GM21381 (cell line): ENCODE results near the gene NACC2.
"Not testable (repeated sequence)": the region's sequence is repeated elsewhere in the genome, so short reads cannot be mapped to it uniquely, and the experiment has no call there.

Experiments used
- ATAC-seq: cut with Tn5 transposase; IDR thresholded peaks from one replicate; pipeline ENCODE4 v1.9.1; 2021; ENCODE audit warnings: mild to moderate bottlenecking, moderate library complexity; ENCODE audit not compliant: unreplicated experiment

Gene NACC2

DNA sequence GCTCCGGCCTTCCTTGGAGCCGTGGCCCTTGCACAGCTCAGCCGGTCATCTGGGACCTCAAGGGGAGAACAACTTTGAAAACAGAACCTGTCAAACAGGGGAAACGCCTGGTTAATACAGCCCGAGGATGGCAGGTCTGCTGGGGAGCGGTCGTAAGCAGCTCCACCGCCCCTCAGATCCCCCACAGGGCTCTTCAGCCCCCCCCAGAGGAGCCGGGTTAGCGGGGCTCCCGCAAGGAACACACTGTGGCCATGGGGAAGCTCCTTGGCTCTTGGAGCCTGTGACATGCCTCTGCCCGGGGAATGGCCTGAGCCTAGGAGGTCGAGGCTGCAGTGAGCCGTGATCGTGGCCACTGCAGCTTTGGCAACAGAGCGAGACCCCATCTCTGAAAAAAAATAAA is 16.8 kb upstream of the NACC2 start:
- no peak for ATAC-seq

DNA sequence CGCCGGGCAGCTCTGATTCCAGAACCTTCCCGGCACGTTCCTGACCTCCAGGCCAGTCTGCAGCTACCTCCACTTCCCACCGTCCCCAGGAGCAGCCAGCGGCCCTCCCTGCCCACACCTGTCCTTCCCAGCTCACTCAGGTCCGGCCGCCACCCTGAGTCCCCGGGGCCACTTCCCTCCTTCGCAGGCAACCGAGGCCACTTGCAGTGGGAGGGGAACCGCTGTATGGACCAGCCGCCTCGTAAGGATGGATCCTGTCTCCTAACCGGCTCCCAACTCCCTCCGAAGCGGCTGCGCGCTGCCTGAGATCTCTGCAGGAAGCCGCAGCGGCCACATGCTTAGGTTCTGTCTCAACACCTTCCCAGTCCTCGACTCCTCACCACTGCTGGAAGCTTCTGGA is 16.1 kb upstream of the NACC2 start:
- no peak for ATAC-seq

DNA sequence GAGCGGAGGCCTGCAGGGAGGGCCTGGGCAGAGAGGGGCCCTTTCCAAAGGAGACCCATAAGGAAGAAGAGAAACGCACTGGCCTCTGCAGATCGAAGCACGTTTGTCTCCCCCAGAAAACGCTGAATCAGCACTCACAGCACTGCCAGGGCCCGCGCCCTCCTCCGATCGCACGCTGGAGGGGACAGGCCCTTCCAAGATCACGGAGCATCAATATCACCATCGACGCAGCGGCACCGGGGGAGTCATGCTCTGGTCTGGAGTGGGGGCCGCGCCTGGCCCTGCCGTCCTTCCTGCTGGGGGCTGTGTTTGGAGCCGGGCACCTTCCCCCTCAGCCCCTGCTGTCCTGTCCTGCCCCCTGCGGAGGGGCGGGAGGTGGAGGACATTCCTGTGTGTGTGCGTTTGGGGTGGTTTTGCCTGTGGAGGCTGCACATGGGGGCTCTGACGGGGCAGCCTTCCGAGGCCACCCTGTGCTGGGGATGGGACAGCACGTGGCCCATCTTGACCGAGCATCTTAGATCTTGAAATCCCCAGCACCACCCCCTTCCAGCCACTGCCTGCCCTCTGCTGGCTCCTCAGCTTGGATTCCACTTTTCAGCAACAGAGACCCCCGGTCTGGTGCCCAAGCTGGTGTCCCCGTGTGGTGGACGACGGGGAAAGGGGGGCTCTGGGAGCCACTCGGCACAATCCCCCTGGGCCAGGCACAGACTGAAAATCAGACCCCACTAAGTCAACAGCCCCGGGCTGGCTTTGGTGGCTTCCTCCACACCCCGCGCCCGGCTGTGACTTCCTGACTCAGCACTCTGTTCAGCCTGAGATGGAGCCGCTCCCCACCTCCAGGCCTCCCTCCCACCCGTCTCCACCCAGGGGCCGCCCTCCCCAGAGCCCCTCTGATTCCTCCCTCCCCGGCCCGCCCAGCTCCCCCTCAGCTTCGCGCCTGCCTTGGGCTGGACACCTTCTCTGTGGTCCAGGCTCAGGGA is 15.3 kb upstream of the NACC2 start:
- peak; percentile 4 for ATAC-seq

DNA sequence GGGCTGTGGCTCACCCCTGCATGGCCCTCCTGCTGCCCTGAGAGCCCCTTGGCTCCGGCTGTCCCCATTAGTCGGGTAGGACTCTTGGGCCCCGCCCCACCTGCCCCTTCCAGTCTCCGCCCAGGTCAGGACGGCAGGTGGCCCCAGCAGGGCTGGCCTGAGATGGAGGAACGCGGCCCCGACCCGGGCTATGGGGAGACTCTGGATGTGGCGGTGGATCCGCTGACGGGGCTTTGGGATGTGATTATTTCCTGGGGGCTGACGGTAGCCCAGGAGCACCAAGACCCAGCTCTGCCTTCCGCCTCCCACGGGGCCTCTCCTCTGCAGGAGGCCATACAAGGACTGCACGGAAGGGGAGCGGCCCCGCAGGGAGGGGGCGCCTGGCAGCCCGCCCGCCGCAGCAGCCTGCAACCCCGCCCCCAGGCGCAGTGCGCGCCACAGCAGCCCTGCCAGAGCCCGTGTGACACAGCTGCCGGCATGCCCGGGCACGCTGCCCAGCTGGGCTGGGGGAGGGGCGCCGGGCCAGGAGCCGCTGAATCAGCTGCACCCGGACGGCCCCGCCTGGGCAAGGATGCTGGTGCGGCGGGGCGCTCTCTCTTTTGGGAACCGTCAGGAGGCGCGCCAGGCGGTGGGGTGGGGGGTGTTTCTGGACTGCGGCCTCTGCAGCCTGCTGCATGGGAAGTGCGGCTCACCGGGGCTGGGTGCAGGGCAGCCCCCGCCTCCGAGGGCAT is 14.4 kb upstream of the NACC2 start:
- ATAC-seq: peak; percentile 72

DNA sequence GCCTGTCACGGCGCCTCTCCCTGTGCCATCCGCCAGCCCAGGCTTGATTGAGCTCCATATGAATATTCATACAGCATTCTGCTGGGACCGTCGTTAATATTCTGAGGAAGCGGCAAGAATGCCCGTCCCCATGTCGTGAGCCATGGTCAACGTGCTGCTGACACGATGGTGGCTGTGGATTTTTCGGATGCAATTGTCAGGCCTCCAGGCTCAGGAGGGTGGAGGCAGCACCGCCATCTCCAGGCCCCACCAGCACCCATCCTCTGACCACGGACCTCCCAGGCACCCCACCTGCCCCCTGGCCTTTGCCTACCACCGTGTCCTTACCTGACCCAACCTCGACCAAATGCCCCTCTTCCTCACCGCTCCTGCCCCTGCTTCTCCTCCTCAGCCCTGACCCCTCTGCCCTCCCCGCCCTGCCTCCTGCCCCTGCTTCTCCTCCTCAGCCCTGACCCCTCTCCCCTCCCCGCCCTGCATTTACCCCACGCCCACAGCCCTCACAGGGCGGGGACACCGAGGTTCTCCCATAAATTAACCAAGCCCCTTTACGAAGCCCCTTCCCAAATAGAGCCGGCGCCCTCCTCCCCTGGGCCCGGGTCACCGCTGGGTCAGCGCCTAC is 13.7 kb upstream of the NACC2 start:
- ATAC-seq: no peak

DNA sequence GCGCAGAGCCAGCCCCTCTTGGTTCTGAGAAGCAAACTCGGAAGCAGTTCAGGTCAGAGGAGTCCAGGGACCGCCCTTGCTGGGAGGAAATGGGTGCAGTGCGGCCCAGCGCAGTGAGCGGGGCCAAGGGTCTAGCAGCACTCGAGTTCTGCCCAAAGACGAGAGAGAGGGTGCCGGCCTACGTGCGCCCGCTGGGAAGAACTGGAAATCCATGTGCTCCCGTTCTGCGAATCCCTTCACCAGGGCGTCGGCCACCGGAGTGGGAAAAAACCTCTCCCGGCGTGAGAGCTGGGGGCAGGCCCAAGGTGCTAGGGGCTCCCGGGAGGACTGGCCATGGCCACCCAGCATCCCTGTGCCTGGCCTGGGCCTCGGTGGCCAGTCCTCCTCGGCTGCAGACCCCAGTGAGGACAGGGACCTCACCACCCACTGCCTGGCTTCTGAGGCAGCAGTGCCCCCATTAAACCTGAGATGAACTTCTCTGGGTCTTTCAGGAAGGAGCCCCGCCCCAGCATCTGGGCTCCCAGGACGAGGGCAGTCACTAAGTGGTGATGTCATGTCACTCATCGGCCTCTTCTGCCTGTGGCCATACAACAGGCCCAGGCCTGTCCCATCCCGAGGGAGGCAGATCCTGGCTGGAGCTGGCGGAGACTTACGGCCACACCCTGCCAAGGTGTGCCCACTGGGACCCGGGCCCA is 13.0 kb upstream of the NACC2 start:
- ATAC-seq: no peak

DNA sequence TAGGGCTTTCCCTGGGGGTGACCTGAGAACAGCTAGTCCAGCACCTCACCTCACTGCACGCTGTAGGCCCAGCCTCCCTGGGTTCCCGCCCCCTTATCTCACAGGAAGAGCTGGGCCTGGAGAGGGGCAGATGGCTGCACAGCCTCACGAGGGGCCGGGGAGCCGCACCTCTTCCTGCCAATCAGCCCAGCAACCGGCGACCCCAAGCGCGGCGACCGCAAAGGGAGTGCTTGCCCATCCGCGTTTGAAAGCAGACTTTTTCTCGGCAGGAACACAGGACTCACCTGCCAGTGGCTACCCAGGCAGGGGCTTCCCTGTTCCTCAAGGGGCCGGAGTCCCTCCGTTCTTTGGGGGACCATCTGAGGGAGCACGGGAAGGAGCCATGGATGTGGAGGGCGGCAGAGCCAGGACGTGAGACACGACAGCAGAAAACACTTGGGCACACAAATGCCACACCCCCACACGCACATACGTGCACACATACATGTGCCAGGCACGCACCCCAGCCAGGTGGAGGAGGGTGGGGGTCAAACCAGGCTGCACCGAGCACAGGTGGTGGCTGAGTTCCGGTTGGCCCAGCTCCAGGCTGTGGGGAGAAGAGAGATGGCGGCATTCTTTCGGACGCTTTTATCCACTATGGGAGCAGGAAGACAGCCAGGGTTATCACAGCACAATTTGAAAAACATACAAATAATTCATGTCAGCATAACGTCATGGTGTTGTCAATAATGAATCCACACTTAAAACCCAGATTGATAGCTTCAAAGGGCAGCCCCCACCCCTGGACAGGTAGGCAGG is 12.3 kb upstream of the NACC2 start:
- ATAC-seq: no peak

DNA sequence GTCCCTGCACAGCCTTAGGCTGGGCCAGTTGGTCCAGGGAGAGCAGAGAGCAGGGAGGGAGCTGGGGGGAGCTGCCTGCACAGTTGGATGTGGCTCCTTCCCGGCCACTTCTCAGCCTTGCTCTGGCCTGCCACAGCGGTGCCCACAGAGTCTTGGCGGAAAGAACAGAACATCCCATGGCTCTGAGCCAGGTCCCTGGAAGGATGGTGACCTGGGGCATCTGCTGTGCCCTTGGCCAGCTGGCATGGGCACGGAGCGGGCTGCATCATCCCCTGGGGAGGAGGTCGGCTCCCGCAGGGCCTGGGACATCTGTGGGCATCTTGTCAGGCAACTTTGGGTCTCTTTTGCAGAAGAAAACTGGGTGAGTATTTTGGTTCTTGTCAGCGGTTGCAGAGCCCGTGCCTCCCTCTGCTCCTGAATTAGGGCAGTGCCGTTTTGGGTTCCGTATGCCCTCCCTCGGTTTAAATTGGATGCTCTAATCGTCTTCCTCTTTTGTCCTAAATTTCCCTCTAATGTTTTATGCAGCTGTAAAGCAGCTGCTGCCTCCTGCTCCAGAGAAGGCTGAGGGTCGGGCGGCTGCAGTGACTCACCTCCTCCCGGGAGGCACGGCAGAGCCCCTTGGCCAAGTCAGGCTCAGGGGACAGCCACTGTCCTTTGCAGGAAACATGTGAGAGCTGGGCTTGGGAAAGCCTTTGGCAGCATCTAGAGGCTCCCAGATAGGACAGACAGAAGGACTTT is 10.5 kb upstream of the NACC2 start:
- no peak for ATAC-seq

DNA sequence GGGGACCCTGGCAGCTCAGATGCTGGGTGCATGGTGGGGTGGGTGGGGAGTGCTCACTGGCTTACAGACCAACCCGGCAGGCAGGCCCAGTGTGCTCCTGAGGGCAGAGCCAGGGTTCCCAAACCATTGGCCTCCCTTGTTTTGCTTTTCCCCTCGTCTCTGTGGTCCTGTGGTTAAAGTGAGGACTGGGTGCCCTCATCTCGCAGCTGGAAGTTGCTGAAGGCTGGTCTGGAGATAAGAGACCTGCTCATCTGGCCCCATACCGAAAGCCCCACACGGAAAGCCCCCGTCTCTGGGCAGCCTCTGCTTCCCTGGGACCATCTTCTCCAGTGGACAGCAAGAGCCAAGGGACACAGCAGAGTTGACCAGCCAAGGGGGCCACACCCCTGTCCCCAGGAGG is 9.8 kb upstream of the NACC2 start:
- no peak for ATAC-seq

DNA sequence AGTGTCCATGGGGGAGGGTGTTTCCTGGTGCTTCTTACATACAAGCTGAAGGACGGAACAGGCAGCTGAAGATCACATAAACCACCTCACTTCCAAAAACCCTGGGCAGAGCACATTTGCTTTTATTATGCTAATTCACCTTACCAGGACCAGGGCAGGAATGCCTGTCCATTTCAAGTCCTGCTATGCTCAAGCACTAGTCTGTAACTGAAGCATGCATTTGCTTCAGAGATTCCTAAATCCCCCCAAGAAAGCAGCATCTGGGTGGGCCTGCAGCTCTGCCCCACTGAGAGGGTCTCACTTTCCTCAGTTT is 9.4 kb upstream of the NACC2 start:
- no peak for ATAC-seq

DNA sequence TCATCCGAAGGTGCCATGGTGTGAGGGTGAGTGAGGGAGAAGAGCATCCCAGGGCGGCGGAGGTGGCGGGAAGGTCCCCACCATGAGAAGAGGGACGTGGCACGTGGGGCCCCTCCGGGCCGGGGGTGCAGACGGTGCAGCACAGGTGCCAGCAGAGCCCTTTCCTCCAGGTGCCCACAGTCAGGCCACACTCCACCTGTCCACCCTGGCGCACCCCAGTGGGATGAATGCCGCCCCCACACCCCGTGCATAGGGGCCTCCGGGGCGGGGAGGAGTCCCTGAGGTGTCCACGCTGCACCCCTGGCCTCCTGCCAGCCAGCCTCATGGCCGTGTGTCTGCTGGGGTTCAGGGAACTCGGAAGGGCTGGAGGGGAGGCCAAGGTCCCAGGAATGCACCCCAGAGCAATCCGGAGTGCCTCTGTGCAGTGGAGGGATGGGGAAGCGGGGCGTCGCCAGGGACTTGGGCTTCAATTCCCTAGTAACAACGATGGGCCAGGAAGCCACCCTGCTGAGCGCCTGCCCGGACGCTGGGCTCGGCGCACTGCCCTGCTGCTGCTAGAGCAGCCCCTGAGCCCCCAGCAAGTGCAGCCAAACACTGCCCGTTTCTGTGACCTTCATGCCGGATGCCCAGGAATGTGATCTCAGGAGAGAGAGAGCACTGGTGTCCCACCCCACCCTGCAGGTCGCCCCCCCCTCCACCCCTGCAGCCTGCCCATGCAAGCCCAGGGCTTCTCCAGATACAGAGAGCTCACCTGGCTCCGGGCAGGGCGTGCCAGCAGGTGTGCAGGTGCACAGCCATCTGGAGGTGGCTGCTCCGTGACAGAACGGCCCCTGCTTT is 8.8 kb upstream of the NACC2 start:
- ATAC-seq: no peak

DNA sequence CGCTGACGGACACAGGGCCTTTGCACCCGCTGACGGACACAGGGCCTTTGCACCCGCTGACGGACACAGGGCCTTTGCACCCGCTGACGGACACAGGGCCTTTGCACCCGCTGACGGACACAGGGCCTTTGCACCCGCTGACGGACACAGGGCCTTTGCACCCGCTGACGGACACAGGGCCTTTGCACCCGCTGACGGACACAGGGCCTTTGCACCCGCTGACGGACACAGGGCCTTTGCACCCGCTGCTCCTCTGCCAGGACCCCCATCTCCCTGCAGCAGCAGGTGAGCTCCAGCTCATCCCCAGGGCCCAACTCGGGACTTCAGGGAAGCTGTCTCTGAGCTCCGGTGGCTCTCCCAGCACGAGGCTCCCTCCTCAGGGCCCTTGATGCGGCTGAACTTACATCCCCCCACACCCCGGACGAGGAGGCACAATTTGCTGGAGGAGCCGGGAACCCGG is 6.6 kb upstream of the NACC2 start:
- not testable (repeated sequence) for ATAC-seq

DNA sequence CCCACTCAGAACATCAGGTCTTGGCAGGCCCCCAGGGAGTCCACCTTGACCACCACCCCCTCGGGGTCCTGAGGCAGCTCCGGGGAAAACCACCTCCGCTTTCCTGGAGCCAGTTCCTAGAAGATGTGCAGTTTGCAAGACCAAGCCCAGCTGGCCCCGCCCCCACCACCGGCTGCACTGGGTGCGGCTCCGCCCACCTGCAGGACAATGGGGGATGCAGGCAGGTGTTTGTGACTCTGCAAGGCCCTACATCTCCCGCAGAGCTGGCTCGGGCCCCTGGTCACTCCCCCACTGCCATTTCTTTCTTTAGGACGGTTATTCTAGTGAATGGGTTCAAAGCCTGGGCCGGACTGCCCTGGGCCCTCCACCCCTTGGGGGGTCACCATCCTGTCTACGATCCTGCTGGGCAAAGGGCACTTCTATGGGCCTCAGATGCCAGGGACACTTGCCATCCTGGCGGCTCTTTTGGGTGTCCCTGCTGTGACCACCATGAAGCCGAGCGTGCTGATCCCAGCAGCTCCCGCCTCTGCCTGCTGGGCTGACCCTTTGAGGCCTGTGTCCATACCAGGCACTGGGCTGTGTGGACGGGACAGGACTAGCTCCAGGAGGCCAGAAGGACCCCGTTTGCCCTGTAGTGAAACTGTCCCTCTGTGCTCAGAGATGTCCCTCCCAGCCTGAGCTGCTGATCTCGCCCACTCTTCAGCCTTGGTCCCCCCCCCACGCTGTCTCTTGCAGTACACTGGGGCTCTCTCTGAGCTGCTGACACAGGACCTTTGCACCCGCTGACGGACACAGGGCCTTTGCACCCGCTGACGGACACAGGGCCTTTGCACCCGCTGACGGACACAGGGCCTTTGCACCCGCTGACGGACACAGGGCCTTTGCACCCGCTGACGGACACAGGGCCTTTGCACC is 5.9 kb upstream of the NACC2 start:
- ATAC-seq: no peak

DNA sequence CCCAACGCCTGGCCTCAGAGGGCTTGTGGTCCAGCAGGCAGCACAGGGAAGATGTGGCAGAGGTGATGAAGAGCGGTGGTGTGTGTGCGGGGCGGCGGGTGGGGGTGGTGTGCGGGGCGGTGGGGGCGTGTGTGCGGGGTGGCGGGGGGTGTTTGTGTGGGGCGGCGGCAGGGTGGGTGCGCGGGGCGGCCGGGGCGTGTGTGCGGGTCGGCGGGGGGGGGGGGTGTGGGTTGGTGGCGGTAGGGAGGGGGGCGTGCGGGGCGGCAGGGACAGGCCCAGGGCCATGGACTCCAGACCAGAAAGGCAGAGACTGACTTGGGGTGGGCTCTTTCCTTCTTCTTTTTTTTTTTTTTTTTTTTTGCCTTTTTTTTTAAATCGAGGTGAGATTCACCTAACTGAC is 4.5 kb upstream of the NACC2 start:
- ATAC-seq: no peak

DNA sequence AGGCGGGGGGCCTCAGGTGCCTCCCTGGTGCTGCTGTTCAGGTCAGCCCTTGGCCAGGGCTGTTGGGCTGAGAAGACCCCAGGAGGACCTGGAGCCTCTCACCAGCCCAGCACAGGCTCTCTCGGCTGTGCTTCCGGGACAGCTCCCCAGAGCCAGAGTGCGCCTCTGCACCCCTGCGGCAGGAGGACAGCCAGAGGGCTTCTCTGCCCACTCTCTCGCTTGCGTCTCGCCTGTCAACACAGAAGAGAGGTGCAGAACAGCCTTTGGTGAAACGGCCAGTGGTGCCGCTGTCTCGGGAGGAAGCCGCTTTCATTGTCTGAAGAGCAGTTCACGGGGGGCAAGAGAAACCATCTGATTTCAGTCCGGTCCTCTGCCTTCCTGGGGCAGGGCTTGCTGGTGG is 3.8 kb upstream of the NACC2 start:
- no peak for ATAC-seq

DNA sequence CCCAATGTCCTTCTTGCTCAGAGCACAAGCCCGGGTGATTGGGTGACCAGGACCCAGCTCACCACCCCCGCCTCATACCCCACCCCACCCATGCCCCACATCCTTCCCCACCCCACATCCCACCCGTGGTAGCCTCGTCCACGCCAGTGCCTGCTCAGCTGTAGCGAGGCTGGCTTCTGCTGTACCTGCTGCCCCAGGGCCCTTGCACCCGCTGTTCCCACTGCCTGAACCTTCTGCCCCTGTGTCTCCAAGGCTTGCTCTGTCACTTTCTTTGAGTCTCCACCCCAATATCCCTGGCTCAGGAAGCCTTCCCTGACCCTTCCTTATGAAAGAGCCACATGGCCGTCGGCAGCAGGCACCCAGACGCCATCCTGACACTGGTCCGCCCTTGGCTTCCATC is 3.1 kb upstream of the NACC2 start:
- no peak for ATAC-seq

DNA sequence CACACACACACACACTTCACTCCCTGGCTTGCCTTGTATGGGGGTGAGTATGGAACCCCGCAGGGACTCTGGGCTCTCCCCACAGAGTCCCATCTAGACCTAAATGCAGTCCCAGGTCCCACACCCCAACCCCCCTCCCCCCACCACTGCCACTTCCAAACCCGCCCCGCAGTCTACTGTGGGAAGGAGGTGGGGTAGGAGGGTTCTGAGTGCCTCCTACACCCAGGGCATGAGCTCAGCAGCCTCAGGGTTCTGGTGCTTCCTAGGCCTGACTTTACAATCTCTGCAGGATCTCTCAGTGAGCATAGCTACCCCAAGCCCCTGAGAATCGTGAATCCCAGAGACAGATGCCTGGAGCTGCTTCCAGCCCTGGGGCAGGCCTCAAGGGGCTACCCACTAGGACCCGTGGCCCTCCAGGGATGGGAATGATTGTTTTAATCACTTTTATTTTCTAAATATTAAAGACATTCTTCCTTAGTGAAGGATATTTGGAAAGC is 1.5 kb upstream of the NACC2 start:
- no peak for ATAC-seq
